Hindlimb muscle (tissue), 1 donor: ENCODE measurements around the gene EHF. TPM values are rescaled to one million over a fixed set of nuclear protein-coding genes. Genes with fewer than 3 reads are reported as not detected.
"Not testable (repeated sequence)": the region's sequence is repeated elsewhere in the genome, so short reads cannot be mapped to it uniquely, and the experiment has no call there.

Experiments used
- DNase-seq: peaks from one replicate; pipeline ENCODE4 v3.0.0-alpha.2; 2013
- polyA plus RNA-seq: library from polyadenylated mRNA; unstranded; fragments of 120-200 nt; gene quantifications from one replicate; pipeline ENCODE4 v1.2.1, GENCODE V29; 2013; ENCODE audit not compliant: insufficient read length

EHF gene
- polyA plus RNA-seq, 1 donor, result 0.22 TPM

DNA sequence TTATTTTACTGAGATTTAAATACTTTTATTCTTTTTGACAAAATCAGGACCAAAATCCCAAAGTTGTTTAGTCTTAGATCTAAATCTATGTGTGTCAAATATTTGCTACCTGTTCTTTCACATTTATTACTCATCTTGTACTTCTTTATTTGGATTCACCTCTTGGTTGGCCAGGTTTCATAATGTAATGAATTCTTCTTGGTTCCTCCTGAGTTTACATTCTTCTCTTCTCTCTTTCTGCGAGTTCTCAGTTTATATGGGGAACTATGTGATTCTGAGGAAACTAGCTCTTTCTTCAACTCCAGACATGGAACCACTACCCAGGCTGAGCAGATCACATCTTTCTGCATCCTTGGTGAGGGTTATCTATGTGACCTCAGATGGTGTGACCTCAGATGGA lies 50.2 kb downstream of the EHF start:
- DNase-seq, result no peak

DNA sequence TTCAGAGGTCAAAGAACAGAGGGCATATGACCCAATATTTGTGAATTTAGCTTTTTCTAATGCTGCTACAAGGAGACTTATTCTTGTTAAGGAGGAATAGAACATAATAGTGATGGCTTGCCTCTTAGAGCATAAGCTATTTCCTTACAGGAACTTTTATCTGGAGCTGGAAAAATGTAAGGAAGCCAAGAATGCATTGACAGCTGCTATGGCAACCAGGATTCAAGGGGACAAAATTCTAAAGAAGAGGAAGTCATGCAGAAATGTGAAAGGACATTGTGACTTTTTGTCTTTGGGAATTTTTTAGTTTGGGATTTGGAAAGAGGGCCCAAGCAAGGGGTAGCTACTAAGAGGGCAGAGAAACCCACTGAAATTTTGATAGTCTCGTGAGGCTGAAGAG lies 51.1 kb downstream of the EHF start:
- no peak for DNase-seq

DNA sequence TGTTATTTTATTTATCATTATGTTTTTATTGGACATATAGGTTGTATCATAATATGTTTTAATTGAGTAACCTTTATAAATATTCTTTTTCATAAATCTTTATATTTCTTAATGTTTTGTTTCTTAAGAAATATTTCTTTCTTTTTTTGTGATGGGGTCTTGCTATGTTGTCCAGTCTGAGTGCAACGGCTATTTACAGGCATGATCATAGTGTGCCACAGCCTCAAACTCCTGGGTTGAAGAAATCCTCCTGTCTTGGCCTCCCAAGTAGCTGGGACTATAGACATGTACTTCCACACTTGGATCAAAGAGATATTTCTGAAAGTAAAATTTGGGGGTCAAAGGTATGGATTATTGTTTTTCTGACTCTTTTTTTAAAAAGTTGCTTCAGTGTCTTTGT lies 53.1 kb downstream of the EHF start:
- DNase-seq, result no peak

DNA sequence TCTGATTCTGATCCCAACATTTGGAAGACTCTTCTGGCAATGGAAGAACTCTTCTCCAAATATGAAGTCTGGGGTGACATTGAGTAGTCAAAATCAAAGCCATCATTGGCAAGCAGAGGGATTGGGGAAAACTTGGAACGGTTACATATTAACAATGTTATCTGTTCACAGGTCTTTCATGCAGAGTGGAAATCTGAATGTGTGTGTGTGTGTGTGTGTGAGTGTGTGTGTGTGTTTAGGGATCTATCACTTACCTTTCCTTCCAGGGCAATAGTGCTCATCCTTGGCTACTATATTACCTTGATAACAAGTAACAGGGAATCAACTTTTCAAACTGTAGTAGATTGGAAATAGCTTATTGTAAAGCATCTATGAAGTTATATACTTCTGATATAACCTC lies 55.3 kb downstream of the EHF start:
- no peak for DNase-seq

DNA sequence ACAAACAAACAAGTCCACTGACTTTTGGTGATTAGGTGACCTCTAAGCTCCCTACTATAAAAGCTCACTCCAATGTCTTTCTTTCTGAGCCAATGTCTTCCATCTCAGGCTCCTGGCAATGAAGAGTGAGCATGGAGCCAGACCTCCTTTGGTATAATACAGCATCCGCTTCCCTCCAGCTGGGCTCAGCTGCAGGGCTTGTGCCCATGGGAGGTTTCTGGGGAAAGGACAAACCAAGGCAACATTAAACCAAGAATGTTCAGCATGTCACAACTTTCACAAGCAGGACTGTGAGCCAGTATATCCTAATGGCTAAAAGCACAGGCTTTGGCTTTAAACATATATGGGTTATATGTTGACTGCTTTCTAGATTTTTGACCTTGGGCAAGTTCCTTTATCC lies 58.8 kb downstream of the EHF start:
- DNase-seq, result no peak

DNA sequence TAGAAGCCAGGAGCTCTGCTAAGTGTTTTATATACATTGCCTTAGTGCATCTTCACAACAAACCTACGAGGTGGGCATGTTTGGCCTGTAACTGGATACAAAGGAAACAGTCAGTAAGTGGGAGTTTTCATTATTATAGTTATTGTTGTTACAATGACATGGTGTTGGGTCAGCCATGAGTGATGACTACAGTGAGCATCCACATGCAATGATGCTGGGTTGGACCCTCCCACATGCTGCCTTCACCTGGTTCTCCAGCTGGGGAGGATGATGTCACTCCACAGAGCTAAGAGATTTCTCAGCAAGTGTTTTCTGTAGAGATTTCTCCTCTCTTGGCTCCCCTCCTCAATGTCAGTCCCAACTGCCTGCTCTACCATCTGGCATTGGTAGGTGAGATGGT lies 59.3 kb downstream of the EHF start:
- no peak for DNase-seq

DNA sequence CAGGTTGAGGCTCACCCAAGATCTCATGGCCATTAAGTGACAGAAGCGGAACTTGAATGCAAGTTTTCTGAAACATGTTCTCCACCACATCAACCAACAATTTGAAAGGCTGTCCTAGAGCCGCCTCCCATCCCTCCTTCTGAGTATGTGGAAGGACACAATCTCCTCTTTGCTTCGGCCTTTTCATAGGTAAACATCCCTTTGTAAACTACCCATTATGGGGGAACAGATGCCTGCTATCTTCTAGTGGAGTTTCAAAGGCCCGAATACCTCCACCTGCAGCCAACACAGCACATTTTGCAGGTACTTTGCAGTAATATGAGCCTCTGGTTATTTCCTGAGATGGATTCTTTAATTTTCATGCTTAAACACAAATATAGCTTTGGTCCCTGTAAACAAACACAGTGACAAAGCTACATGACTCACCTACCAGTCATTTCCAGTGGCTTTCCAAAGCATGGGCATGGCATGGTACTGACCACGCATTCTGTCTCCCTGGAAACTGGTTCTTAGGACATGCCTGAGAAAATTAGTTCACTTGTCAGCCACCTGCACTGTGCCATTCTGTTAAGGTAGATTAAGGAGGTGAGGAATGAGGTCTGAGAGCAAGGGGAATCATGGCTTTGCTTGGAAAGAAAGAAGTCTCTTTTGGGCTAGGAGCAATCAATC lies 60.2 kb downstream of the EHF start:
- no peak for DNase-seq

DNA sequence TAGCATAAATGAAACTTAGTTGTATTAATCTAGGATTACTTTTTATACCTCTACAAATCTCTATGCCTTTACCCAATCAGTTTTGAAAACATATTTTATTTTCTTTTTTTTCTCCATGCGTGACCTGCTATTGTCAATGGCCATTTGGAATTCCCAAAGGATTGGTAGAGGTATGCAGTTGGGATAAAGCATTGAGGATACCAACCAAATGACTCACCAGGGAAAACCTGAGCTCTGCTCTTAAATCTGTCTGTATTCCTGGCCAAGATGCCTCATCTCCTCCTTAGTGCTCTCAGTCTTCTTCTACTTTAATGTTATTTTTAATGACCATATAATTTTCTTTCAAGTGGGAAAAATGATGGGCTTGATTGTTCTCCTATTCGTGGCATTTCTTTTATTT lies 61.9 kb downstream of the EHF start:
- no peak for DNase-seq

DNA sequence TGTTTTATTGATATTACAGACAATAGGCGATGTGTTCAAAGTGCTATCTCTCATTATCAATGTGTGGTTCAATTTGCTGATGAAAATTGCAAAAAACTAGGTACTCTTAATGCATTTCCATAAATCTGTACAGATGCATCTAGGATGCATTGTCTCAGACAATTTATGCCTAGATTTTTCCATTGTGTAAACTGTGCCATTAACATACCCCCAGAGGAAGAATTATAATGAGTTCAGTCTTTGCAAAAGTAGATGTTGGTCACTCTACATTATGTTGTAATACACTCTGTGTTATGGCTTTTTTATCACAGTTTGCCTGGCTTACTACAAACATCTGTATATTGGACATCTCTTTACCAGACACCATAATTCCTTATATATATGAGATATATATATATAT lies 62.5 kb downstream of the EHF start:
- DNase-seq, result no peak

DNA sequence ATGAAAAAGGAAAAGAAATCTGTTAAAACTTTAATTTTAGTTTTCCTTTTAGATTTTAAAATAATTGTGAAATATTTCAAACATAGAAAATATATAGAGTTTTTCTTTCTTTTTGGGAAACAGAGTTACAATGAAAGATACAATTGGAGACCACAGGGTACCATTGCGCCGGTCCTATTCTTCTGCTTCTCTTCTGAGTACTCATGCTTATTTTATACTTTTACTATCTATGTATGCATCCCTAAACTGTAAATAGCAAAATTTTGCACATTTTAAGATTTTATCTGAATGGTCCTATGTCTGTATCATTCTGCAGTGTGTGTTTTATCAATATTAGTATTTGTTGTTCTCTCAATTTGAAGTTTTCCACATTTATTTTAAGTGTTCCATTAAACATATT lies 65.0 kb downstream of the EHF start:
- DNase-seq, result no peak

DNA sequence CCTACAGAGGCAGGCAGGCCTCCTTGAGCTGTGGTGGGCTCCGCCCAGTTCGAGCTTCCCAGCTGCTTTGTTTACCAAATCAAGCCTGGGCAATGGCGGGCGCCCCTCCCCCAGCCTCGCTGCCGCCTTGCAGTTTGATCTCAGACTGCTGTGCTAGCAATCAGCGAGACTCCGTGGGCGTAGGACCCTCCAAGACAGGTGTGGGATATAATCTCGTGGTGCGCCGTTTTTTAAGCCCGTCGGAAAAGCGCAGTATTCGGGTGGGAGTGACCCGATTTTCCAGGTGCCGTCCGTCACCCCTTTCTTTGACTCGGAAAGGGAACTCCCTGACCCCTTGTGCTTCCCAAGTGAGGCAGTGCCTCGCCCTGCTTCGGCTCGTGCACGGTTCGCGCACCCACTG lies 71.4 kb downstream of the EHF start:
- not testable (repeated sequence) for DNase-seq

DNA sequence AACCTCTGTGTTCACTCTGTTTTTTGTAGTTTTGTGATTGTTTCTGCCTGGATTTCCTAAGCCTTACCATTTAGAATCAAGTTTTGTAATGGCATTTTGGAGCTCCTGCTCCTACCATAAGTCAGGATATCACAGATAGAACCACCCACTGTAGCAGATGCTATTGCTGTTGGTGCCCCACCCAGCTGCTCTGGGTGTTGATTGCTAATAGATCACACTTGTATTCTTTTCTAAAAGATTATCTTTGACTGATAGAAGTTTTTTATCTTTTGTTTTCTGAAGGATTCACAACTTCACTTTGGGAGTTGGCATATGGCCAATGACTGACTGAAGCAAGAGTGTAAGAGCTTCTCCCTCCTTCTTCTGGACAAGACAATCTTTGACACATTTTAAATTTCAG lies 76.0 kb downstream of the EHF start:
- DNase-seq, result no peak

DNA sequence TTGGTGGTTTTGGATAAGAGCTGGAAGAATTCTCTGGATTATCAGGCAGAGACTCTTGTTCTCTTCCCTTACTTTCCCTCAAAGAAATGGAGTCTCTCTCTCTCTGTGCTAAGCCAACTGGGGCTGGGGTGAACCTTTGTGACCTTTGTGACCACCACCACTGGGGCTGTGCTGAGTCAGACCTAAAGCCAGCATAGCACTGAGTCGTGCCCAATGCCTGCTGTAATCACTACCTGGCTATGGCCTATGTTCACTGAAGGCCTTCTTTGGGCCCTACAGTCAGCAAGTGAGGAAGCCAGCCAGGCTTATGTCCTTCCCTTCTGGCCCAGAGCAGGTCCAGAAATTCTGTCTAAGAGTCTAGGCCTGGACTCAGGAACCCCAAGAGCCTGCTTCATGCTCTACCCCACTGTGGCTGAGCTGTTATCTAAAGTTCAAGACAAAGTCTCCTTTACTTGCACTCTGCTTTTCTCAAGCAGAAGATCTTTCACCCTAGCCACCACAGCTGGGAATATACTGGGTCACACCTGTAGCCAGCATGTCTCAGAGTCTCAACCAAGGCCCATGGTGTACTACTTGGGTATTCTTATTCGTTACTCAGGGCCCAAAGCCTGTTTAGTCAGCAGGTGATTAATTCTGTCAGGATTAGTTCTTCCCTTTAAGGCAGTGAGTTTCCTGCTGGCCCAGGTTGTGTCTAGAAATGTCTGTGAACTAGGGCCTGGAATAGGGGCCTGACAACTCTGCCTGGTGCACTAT lies 86.0 kb downstream of the EHF start:
- no peak for DNase-seq

DNA sequence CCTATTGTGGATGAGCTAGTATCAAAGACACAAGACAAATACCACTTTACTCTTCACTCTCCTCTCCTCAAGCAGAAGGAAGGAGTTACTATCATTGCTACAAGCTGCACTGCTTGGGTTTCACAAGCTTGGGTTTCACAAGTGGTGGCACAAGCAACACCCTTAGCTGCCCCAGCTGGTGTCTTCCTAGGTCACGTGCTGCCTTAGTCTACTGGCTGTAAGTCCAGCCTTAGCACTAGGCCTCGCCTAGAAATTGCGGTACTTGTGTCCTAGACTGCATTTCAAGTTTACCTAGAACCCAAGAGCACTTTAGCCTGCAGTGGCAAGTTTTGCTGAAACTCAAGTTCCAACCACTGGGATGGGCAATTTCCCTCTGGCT lies 86.6 kb downstream of the EHF start:
- DNase-seq, result no peak

Other genes starting within 250 kb of the EHF start
- 75.8 TPM for gene CAT, start 182.2 kb upstream of the EHF start, polyA plus RNA-seq
- 1.1 TPM for gene ELF5, start 107.3 kb upstream of the EHF start, polyA plus RNA-seq